GM10847 (cell line): ENCODE data around the gene IGF1.

ENCODE experiments used
- POLR2A ChIP-seq: IDR thresholded peaks from 2 replicates; pipeline ENCODE4 v1.6.1; 2011; ENCODE audit not compliant: insufficient read length; ENCODE audit errors: extremely low read depth

The IGF1 gene

DNA sequence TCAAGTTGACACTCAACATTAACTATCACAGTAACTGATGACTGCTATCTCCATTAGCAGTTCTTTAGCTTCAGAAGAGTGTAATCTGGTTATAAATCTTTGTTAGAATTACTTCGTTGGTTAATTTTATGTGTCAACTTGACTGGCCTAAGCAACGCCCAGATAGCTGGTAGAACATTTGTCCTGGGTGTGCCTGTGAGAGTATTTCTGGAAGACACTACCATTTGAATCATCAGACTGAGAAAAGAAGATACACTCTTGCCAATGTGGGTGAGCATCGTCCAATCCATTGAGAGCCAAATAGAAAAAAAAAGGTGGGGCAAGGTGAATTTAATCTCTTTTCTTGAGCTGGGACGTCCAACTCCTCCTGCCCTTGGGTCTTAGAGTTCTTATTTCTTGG is 129.0 kb downstream of the IGF1 start:
- no peak for TF ChIP-seq POLR2A

DNA sequence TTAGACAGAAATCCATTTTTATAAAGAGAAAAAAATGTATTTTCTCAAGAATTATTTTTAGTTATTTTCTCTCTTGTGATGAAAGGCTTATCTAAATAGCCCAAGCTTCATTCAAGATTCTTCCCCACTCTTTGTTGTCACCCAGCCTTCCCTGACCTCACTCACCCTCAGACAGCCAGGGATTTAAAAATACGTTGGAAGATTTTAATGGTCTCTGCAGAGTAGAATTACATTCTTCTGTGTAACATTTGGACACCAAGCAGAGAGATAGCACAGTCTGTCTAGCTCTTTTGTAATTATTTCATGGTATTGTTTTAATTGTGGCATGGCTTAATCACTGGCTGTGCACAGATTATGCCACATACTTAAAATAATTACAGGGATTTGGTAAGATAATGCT is 130.3 kb downstream of the IGF1 start:
- no peak for TF ChIP-seq POLR2A

DNA sequence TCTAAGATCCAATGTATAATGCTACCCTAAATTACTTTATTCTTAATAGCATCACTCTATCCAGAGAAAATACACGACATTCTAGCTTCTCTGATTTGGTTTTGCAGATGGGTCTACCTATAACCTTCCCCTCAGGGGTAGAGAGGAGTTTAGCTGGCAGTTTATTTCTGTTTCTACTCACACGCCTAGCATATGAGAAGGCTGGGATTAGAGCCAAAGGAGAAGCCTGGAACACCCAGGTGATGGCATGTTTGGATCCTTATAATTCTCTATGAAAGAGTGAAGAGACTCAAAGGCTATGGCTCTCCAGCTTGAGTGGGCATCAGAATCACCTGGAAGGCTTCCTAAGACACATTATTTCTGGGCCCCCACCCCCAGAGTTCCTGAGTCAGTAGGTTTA is 131.3 kb downstream of the IGF1 start:
- no peak for TF ChIP-seq POLR2A

DNA sequence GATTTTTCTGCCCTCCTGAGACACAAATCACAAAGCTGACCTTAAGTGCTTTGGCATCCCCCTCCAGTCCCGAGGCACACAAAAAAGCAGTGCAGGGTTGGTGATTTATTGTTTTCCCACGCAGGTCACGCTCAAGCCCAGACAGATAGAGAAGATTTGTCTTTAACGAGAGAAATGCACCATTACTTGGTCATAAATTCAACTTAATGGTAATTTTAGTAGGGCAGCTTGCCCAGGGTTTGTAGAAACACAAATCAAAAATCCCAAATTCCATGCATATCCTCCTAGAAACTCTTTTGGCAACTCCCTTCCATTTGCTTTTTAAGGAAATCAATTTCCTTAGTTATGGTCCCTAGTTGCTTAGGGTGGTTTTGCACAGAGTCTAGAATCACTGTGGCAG is 132.6 kb downstream of the IGF1 start:
- no peak for TF ChIP-seq POLR2A
